Right atrium auricular region (tissue), 2 donors: Measurements from ENCODE around the gene PCDHGA7. TPM values are rescaled to one million over a fixed set of nuclear protein-coding genes. Genes with fewer than 3 reads are reported as not detected.
"Not testable (repeated sequence)": the region's sequence is repeated elsewhere in the genome, so short reads cannot be mapped to it uniquely, and the experiment has no call there.

Experiments used
- DNase-seq: peaks from one replicate; pipeline ENCODE4 v3.0.0-alpha.2; 2019; ENCODE audit warnings: low spot score
- H3K27ac ChIP-seq, 2 donors: fragments of 200-600 bp; sonication (generic); 1 replicate in 1 of 2; 2 replicates in 1 of 2; pipeline ENCODE4 v1.5.1; 2016 to 2019
- H3K27me3 ChIP-seq, 2 donors: fragments of 200-600 bp; sonication (generic); one replicate each; pipeline versions ENCODE4 v1.5.1 to v1.6.0; 2017 to 2019
- H3K36me3 ChIP-seq: fragments of 200-600 bp; sonication (generic); one replicate; pipeline ENCODE4 v1.5.1; 2016
- H3K4me1 ChIP-seq, 2 donors: fragments of 200-600 bp; sonication (generic); one replicate each; pipeline versions ENCODE4 v1.5.1 to v1.6.0; 2017 to 2019
- H3K4me3 ChIP-seq, 2 donors: fragments of 200-600 bp; sonication (generic); 1 replicate in 1 of 2; 2 replicates in 1 of 2; pipeline ENCODE4 v1.5.1; 2017 to 2019; ENCODE audit warnings: mild to moderate bottlenecking in 1 of 2, moderate library complexity in 1 of 2
- H3K9me3 ChIP-seq, 2 donors: fragments of 200-600 bp; sonication (generic); one replicate each; pipeline ENCODE4 v1.5.1; 2019
- total RNA-seq, 2 donors: library from RNA; depleted of rRNA; stranded (reverse); fragments of >200 nt; gene quantifications; one replicate each; pipeline ENCODE4 v1.1.0, GENCODE V29; 2016
- TF ChIP-seq, protein P1 (sequence below), 2 donors: fragments of 200-600 bp; sonication (generic); IDR thresholded peaks; one replicate each; pipeline ENCODE4 v1.5.1; 2019; ENCODE audit warnings: antibody characterized with exemption in 2 of 2

Gene PCDHGA7
- total RNA-seq = 1 to 10 TPM; 4.9 to 6.1 TPM

DNA sequence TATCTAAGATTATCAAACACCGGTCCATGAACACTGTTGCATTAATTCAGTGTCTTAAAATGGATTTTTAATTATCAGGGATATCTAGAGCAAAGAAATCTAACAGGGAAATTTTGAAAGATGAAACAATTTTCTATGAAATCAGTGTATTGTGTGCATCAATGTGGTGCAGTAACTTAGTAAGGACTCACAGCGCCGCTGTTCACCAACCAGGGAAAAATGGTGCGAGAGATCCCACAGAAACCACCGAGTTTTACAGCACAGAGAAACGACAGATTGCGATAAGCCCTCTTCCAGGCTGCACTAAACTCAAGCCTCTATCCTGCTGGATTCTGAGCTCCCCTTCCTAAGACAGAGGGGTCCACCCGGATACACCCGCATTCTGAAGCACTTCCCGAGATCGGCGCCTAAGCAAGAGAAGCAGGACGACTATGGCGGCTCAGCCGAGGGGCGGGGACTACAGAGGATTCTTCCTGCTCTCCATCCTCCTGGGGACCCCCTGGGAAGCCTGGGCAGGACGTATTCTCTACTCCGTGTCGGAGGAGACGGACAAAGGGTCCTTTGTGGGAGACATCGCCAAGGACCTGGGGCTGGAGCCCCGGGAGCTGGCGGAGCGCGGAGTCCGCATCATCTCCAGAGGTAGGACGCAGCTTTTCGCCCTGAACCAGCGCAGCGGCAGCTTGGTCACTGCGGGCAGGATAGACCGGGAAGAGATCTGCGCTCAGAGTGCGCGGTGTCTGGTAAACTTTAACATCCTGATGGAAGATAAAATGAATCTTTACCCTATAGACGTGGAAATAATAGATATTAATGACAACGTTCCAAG, at the start of gene PCDHGA7:
PCDHGA7 (plus strand) TSS at position 274 of the 826 bp plus-strand sequence; CDS start at position 432, 158 bp downstream.
- H3K27me3 ChIP-seq = no peaks in the 10 kb centered on the region
- DNase-seq = no peak
- H3K36me3 ChIP-seq = peaks cover 4% of the 10 kb centered on the region
- H3K4me3 ChIP-seq = peak within 1 kb of the TSS; percentile 35 to 43
- H3K9me3 ChIP-seq = peaks cover 0 to 95% of the 10 kb centered on the region in 2 donors
- peaks cover 0 to 4% of the 10 kb centered on the region in 2 donors for H3K4me1 ChIP-seq
- no peak within 1 kb of the TSS for H3K27ac ChIP-seq
- TF ChIP-seq, protein P1, sequence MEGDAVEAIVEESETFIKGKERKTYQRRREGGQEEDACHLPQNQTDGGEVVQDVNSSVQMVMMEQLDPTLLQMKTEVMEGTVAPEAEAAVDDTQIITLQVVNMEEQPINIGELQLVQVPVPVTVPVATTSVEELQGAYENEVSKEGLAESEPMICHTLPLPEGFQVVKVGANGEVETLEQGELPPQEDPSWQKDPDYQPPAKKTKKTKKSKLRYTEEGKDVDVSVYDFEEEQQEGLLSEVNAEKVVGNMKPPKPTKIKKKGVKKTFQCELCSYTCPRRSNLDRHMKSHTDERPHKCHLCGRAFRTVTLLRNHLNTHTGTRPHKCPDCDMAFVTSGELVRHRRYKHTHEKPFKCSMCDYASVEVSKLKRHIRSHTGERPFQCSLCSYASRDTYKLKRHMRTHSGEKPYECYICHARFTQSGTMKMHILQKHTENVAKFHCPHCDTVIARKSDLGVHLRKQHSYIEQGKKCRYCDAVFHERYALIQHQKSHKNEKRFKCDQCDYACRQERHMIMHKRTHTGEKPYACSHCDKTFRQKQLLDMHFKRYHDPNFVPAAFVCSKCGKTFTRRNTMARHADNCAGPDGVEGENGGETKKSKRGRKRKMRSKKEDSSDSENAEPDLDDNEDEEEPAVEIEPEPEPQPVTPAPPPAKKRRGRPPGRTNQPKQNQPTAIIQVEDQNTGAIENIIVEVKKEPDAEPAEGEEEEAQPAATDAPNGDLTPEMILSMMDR (IDR thresholded peaks at IDR 0.05) = peak in 1 of 2 donors; percentile 51

DNA sequence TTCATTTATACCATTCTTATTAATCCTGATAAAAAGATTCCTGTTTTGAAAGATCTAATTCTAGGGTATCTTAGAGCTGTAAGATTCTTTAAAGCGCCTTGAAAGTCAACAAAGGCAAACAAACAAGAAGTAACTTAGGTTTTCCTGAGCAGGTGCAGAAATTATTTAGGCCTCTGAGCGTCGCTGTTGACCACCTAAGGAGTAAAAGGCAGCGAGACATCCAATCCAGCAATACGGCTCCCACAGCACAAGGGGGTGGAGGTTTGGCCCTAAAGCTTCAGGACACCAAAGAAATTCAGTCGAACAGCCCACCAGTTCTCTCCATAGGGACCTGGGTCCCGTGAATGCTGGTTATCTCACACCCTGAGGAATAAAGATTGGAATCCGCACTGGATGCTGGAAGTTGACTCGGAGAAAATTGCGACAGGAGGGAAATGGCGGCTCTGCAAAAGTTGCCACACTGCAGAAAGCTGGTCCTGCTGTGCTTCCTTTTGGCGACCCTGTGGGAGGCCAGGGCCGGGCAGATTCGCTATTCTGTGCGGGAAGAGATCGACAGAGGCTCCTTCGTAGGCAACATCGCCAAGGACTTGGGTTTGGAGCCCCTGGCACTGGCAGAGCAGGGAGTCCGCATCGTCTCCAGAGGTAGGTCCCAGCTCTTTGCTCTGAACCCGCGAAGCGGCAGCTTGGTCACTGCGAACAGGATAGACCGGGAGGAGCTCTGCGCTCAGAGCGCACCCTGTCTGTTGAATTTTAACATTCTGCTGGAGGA, 43.8 kb upstream of the PCDHGA7 start, which contains the start of gene PCDHGA2:
PCDHGA2 (plus strand) TSS at position 223 of the 769 bp plus-strand sequence.
- no peaks in the 10 kb centered on the region for H3K36me3 ChIP-seq
- peak within 1 kb of the TSS; percentile 65 to 71 for H3K27ac ChIP-seq
- peaks cover 15 to 86% of the 10 kb centered on the region in 2 donors for H3K9me3 ChIP-seq
- no peaks in the 10 kb centered on the region for H3K27me3 ChIP-seq
- peak within 1 kb of the TSS; percentile 34 to 50 for H3K4me3 ChIP-seq
- no peak for DNase-seq
- TF ChIP-seq, protein P1 (IDR thresholded peaks at IDR 0.05) = peak in 1 of 2 donors; percentile 74
- no peaks in the 10 kb centered on the region for H3K4me1 ChIP-seq

DNA sequence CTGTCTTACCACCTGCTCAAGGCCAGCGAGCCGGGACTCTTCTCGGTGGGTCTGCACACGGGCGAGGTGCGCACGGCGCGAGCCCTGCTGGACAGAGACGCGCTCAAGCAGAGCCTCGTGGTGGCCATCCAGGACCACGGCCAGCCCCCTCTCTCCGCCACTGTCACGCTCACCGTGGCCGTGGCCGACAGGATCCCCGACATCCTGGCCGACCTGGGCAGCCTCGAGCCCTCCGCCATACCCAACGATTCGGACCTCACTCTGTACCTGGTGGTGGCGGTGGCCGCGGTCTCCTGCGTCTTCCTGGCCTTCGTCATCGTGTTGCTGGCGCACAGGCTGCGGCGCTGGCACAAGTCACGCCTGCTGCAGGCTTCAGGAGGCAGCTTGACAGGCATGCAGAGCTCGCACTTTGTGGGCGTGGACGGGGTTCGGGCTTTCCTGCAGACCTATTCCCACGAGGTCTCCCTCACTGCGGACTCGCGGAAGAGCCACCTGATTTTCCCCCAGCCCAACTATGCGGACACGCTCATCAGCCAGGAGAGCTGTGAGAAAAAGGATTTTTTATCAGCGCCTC, 41.7 kb upstream of the PCDHGA7 start:
- not testable (repeated sequence) for H3K4me1 ChIP-seq, DNase-seq, H3K36me3 ChIP-seq, H3K27ac ChIP-seq, H3K27me3 ChIP-seq, H3K4me3 ChIP-seq
- H3K9me3 ChIP-seq = peaks cover 28 to 84% of the 10 kb centered on the region in 2 donors

- H3K9me3 ChIP-seq = peaks cover 33 to 79% of the 10 kb centered on the region in 2 donors
- DNase-seq = no peak
- no peaks in the 10 kb centered on the region for H3K36me3 ChIP-seq
- TF ChIP-seq, protein P1 (IDR thresholded peaks at IDR 0.05) = no peak
- H3K27ac ChIP-seq = peak overlapping the region; percentile 46 to 67
- H3K4me1 ChIP-seq = no peaks in the 10 kb centered on the region
- no peak overlapping the region for H3K4me3 ChIP-seq
- no peaks in the 10 kb centered on the region for H3K27me3 ChIP-seq
Observed at GRCh38 chr5:141342773-141343172, 39.8 kb upstream of the PCDHGA7 start.

- H3K36me3 ChIP-seq = no peaks in the 10 kb centered on the region
- H3K27me3 ChIP-seq = no peaks in the 10 kb centered on the region
- TF ChIP-seq, protein P1 (IDR thresholded peaks at IDR 0.05) = peak; percentile 31 to 66
- peaks cover 33 to 79% of the 10 kb centered on the region in 2 donors for H3K9me3 ChIP-seq
- DNase-seq = no peak
- no peaks in the 10 kb centered on the region for H3K4me1 ChIP-seq
- peak within 1 kb of the TSS; percentile 67 to 68 for H3K27ac ChIP-seq
- H3K4me3 ChIP-seq = peak within 1 kb of the TSS; percentile 35 to 48
Observed at GRCh38 chr5:141343242-141343952, 39.1 kb upstream of the PCDHGA7 start, which contains the start of gene PCDHGA3. PCDHGA3 (plus strand) TSS chr5:141343829; CDS start chr5:141344034, 205 bp downstream.
